DMS 273 treated with DMSO at 0.1 percent for 48 hours (cell line): ENCODE results near the gene PPP3CA.
"Not testable (repeated sequence)": the region's sequence is repeated elsewhere in the genome, so short reads cannot be mapped to it uniquely, and the experiment has no call there.

Source experiments
- DNase-seq: peaks from one replicate; lab custom pipeline; 2025; lab: John Stamatoyannopoulos, UW

Gene PPP3CA

GRCh38 chr4:101101072-101101471 is 246.3 kb downstream of the PPP3CA start:
- no peak for DNase-seq

- no peak for DNase-seq
These were observed 248.5 kb downstream of the PPP3CA start for GRCh38 chr4:101098666-101099400.

- not testable (repeated sequence) for DNase-seq
These were observed 254.7 kb downstream of the PPP3CA start for GRCh38 chr4:101092609-101093008.

GRCh38 chr4:101089168-101089567 is 258.2 kb downstream of the PPP3CA start:
- no peak for DNase-seq

GRCh38 chr4:101086801-101087586 is 260.3 kb downstream of the PPP3CA start:
- DNase-seq: no peak

- no peak for DNase-seq
These were observed 264.2 kb downstream of the PPP3CA start for GRCh38 chr4:101083131-101083530.

GRCh38 chr4:101081695-101082369 is 265.5 kb downstream of the PPP3CA start:
- no peak for DNase-seq

GRCh38 chr4:101081166-101081565 is 266.2 kb downstream of the PPP3CA start:
- DNase-seq: no peak

- DNase-seq: no peak
These were observed 268.4 kb downstream of the PPP3CA start for GRCh38 chr4:101078950-101079349.

GRCh38 chr4:101076032-101076431 is 271.3 kb downstream of the PPP3CA start:
- DNase-seq: no peak

- DNase-seq: no peak
These were observed 271.8 kb downstream of the PPP3CA start for GRCh38 chr4:101075536-101075935.

GRCh38 chr4:101074326-101074725 is 273.0 kb downstream of the PPP3CA start:
- no peak for DNase-seq

- DNase-seq: no peak
These were observed 276.1 kb downstream of the PPP3CA start for GRCh38 chr4:101071241-101071640.

GRCh38 chr4:101068115-101068514 is 279.2 kb downstream of the PPP3CA start:
- no peak for DNase-seq

- no peak for DNase-seq
These were observed 279.9 kb downstream of the PPP3CA start for GRCh38 chr4:101067383-101067782.

- no peak for DNase-seq
These were observed 280.6 kb downstream of the PPP3CA start for GRCh38 chr4:101066626-101067170.

GRCh38 chr4:101065935-101066485 is 281.3 kb downstream of the PPP3CA start:
- DNase-seq: no peak

- no peak for DNase-seq
These were observed 282.0 kb downstream of the PPP3CA start for GRCh38 chr4:101065346-101065745.

- no peak for DNase-seq
These were observed 282.7 kb downstream of the PPP3CA start for GRCh38 chr4:101064541-101065180.

GRCh38 chr4:101055392-101055791 is 291.9 kb downstream of the PPP3CA start:
- no peak for DNase-seq

GRCh38 chr4:101050837-101051205 is 296.5 kb downstream of the PPP3CA start:
- DNase-seq: no peak
